ENCODE measurements around the gene CELA2B. TPM values are rescaled to one million over a fixed set of nuclear protein-coding genes. Genes with fewer than 3 reads are reported as not detected.
A peak's percentile ranks its signal among the peaks of the same experiment; 100 is the strongest.

The CELA2B gene
- polyA plus RNA-seq, 3 donors = not detected

- intact Hi-C loops (cut with micrococcal nuclease) = loop anchor here in 1 of 2 donors (5.0 kb wide), 1 partner anchor 56 kb away; no protein-coding TSS in a partner anchor
- Histone ChIP-seq H3K9me3 (replicated peaks in 1 of 2; ENCODE audit: control insufficient read depth in 1 of 2, insufficient read depth in 1 of 2, low read length in 2 of 2) (no peaks in the 10 kb centered on the region), H3K4me2 (replicated peaks; ENCODE audit: extremely low read depth, low read length, poor library complexity, severe bottlenecking) (no peak overlapping the region), H3K36me3 (replicated peaks in 1 of 2; ENCODE audit: control insufficient read depth in 1 of 2, insufficient read depth in 2 of 2, low read length in 2 of 2) (no peaks in the 10 kb centered on the region), H3K27ac (ENCODE audit: low read depth in 1 of 2, low read length in 2 of 2) (no peak overlapping the region), H4K20me1 (ENCODE audit: insufficient read depth, low read length) (no peaks in the 10 kb centered on the region), H3K79me2 (ENCODE audit: insufficient read depth, low read length) (no peaks in the 10 kb centered on the region), H3K4me3 (replicated peaks in 1 of 3; ENCODE audit: low read depth in 2 of 3, low read length in 3 of 3) (no peak overlapping the region), H3K27me3 (ENCODE audit: control insufficient read depth in 2 of 2, insufficient read depth in 2 of 2, low read length in 2 of 2) (no peaks in the 10 kb centered on the region), H3K4me1 (ENCODE audit: control insufficient read depth in 1 of 2, insufficient read depth in 2 of 2, low read length in 2 of 2) (no peaks in the 10 kb centered on the region), H2AFZ (ENCODE audit: insufficient read depth, low read depth, low read length, poor library complexity, severe bottlenecking) (no peak overlapping the region), H3K9ac (ENCODE audit: insufficient read depth, low read length, poor library complexity, severe bottlenecking) (no peak overlapping the region)
- no peak overlapping the region for H3K4me3 Mint-ChIP-seq
- H3K36me3 Mint-ChIP-seq = no peaks in the 10 kb centered on the region
- peak overlapping the region in 1 of 7 donors; percentile 15 for H3K27ac Mint-ChIP-seq
- no peak for DNase-seq
- peaks cover 0 to 4% (median 2%) of the 10 kb centered on the region in 3 donors for H3K27me3 Mint-ChIP-seq (ENCODE audit: low read depth in 3 of 3)
- 91% methylated on average over 4 of the region's 11 CpGs for WGBS (ENCODE audit: insufficient coverage)
- TF ChIP-seq CTCF (IDR thresholded peaks at IDR 0.05) = no peak
- peaks cover 9% of the 10 kb centered on the region for H3K4me1 Mint-ChIP-seq
- H3K9me3 Mint-ChIP-seq = peaks cover 0 to 2% (median 0%) of the 10 kb centered on the region in 7 donors
These were observed 22.2 kb upstream of the CELA2B start for GRCh38 chr1:15453734-15454133.

- Histone ChIP-seq H3K36me3 (replicated peaks in 1 of 2; ENCODE audit: control insufficient read depth in 1 of 2, insufficient read depth in 2 of 2, low read length in 2 of 2) (no peaks in the 10 kb centered on the region), H3K4me3 (replicated peaks in 1 of 3; ENCODE audit: low read depth in 2 of 3, low read length in 3 of 3) (no peak overlapping the region), H3K4me1 (ENCODE audit: control insufficient read depth in 1 of 2, insufficient read depth in 2 of 2, low read length in 2 of 2) (no peaks in the 10 kb centered on the region), H4K20me1 (ENCODE audit: insufficient read depth, low read length) (no peaks in the 10 kb centered on the region), H3K9ac (ENCODE audit: insufficient read depth, low read length, poor library complexity, severe bottlenecking) (no peak overlapping the region), H3K27ac (ENCODE audit: low read depth in 1 of 2, low read length in 2 of 2) (no peak overlapping the region), H3K9me3 (replicated peaks in 1 of 2; ENCODE audit: control insufficient read depth in 1 of 2, insufficient read depth in 1 of 2, low read length in 2 of 2) (no peaks in the 10 kb centered on the region), H3K27me3 (ENCODE audit: control insufficient read depth in 2 of 2, insufficient read depth in 2 of 2, low read length in 2 of 2) (no peaks in the 10 kb centered on the region), H3K79me2 (ENCODE audit: insufficient read depth, low read length) (no peaks in the 10 kb centered on the region), H3K4me2 (replicated peaks; ENCODE audit: extremely low read depth, low read length, poor library complexity, severe bottlenecking) (no peak overlapping the region), H2AFZ (ENCODE audit: insufficient read depth, low read depth, low read length, poor library complexity, severe bottlenecking) (no peak overlapping the region)
- intact Hi-C loops (cut with micrococcal nuclease) = loop anchor here in 1 of 2 donors (5.0 kb wide), 1 partner anchor 57 kb away; no protein-coding TSS in a partner anchor
- H3K4me1 Mint-ChIP-seq = peaks cover 9% of the 10 kb centered on the region
- no peak for TF ChIP-seq CTCF (IDR thresholded peaks at IDR 0.05)
- WGBS (ENCODE audit: insufficient coverage) = no CpG with 5 or more reads among the region's 3 CpGs
- no peak overlapping the region for H3K4me3 Mint-ChIP-seq
- H3K27me3 Mint-ChIP-seq (ENCODE audit: low read depth in 3 of 3) = peaks cover 2 to 4% (median 3%) of the 10 kb centered on the region in 3 donors
- H3K9me3 Mint-ChIP-seq = peaks cover 0 to 2% (median 0%) of the 10 kb centered on the region in 7 donors
- H3K36me3 Mint-ChIP-seq = no peaks in the 10 kb centered on the region
- no peak for DNase-seq
- no peak overlapping the region for H3K27ac Mint-ChIP-seq
These were observed 21.6 kb upstream of the CELA2B start for GRCh38 chr1:15454256-15454655.
